ENCODE data around the gene UNK. TPM values are rescaled to one million over a fixed set of nuclear protein-coding genes. Genes with fewer than 3 reads are reported as not detected.
"Not testable (repeated sequence)": the region's sequence is repeated elsewhere in the genome, so short reads cannot be mapped to it uniquely, and the experiment has no call there.

The UNK gene
- total RNA-seq, 1 experiment from 2014 or later, result 26.3 TPM

- DNase-seq (ENCODE audit: low read depth), result no peak
Measured at GRCh38 chr17:75771334-75772281, 13.0 kb upstream of the UNK start.

- DNase-seq (ENCODE audit: low read depth), result no peak
Measured at GRCh38 chr17:75773121-75773807, 11.3 kb upstream of the UNK start.

- no peak for DNase-seq (ENCODE audit: low read depth)
Measured at GRCh38 chr17:75773808-75774470, 10.7 kb upstream of the UNK start.

- DNase-seq (ENCODE audit: low read depth), result no peak
Measured at GRCh38 chr17:75774471-75774990, 10.1 kb upstream of the UNK start.

- DNase-seq (ENCODE audit: low read depth), result peak; percentile 38
Measured at GRCh38 chr17:75774991-75775668, 9.5 kb upstream of the UNK start.

- DNase-seq (ENCODE audit: low read depth), result peak; percentile 55
Measured at GRCh38 chr17:75776386-75777295, 8.0 kb upstream of the UNK start.

GRCh38 chr17:75777296-75777922 lies 7.2 kb upstream of the UNK start:
- DNase-seq (ENCODE audit: low read depth), result no peak

- not testable (repeated sequence) for DNase-seq (ENCODE audit: low read depth)
Measured at GRCh38 chr17:75778066-75778860, 6.3 kb upstream of the UNK start.

GRCh38 chr17:75778861-75779249 lies 5.8 kb upstream of the UNK start:
- no peak for DNase-seq (ENCODE audit: low read depth)

GRCh38 chr17:75779250-75779986 lies 5.2 kb upstream of the UNK start:
- peak; percentile 100 for DNase-seq (ENCODE audit: low read depth)

GRCh38 chr17:75779987-75780889 lies 4.4 kb upstream of the UNK start:
- no peak for DNase-seq (ENCODE audit: low read depth)

GRCh38 chr17:75783069-75783783 lies 1.4 kb upstream of the UNK start:
- DNase-seq (ENCODE audit: low read depth), result peak; percentile 59

- no peak for DNase-seq (ENCODE audit: low read depth)
Measured at GRCh38 chr17:75783803-75784472, 668 bp upstream of the UNK start.

- DNase-seq (ENCODE audit: low read depth), result peak; percentile 94
Measured at GRCh38 chr17:75785016-75785890, 647 bp downstream of the UNK start.

- no peak for DNase-seq (ENCODE audit: low read depth)
Measured at GRCh38 chr17:75791254-75791653, 6.6 kb downstream of the UNK start.
